GM15510 (cell line): Measurements from ENCODE around the gene ST6GALNAC3.

ENCODE experiments used
- POLR2A ChIP-seq: IDR thresholded peaks from 3 replicates; pipeline ENCODE4 v1.6.1; 2011; ENCODE audit warnings: borderline replicate concordance; ENCODE audit not compliant: insufficient read length; ENCODE audit errors: extremely low read depth

Gene ST6GALNAC3

GRCh38 chr1:76501586-76502219, 427.2 kb downstream of the ST6GALNAC3 start:
- no peak for TF ChIP-seq POLR2A

- TF ChIP-seq POLR2A: no peak
Observed at GRCh38 chr1:76503100-76503499, 428.6 kb downstream of the ST6GALNAC3 start.

- TF ChIP-seq POLR2A: no peak
Observed at GRCh38 chr1:76503736-76504135, 429.2 kb downstream of the ST6GALNAC3 start.

- TF ChIP-seq POLR2A: no peak
Observed at GRCh38 chr1:76507376-76507775, 432.8 kb downstream of the ST6GALNAC3 start.

GRCh38 chr1:76508871-76509270, 434.3 kb downstream of the ST6GALNAC3 start:
- no peak for TF ChIP-seq POLR2A

- no peak for TF ChIP-seq POLR2A
Observed at GRCh38 chr1:76510672-76511557, 436.4 kb downstream of the ST6GALNAC3 start.

- no peak for TF ChIP-seq POLR2A
Observed at GRCh38 chr1:76511558-76512179, 437.1 kb downstream of the ST6GALNAC3 start.

GRCh38 chr1:76530953-76531352, 456.4 kb downstream of the ST6GALNAC3 start:
- TF ChIP-seq POLR2A: no peak

GRCh38 chr1:76541618-76542017, 467.1 kb downstream of the ST6GALNAC3 start:
- no peak for TF ChIP-seq POLR2A

- no peak for TF ChIP-seq POLR2A
Observed at GRCh38 chr1:76542359-76542758, 467.8 kb downstream of the ST6GALNAC3 start.

GRCh38 chr1:76543495-76543894, 468.9 kb downstream of the ST6GALNAC3 start:
- TF ChIP-seq POLR2A: no peak

- no peak for TF ChIP-seq POLR2A
Observed at GRCh38 chr1:76546354-76546933, 471.9 kb downstream of the ST6GALNAC3 start.

GRCh38 chr1:76547916-76548315, 473.4 kb downstream of the ST6GALNAC3 start:
- TF ChIP-seq POLR2A: no peak

GRCh38 chr1:76548513-76549100, 474.1 kb downstream of the ST6GALNAC3 start:
- no peak for TF ChIP-seq POLR2A

- TF ChIP-seq POLR2A: no peak
Observed at GRCh38 chr1:76554283-76554682, 479.7 kb downstream of the ST6GALNAC3 start.

GRCh38 chr1:76562292-76562691, 487.7 kb downstream of the ST6GALNAC3 start:
- no peak for TF ChIP-seq POLR2A
